Measurements from ENCODE around the gene MID1.

MID1 gene

DNA sequence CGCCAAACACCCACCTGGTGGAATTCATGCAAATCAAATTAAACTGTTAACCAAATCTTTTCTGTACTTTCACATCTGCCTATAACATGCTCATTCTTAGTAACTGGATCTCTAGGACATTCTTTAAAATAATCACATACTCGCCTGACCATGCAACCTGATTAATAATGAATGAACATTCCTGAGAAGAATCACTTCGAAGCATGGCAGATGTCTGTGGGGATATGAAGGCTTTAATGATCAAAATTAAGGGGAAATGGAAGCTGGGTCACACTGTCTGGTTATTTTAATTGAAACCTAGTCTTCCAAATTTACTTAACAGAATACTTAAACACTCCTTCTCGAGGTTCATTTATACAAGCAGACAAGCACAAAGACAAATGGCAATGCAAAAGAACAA is 44.2 kb downstream of the MID1 start:
- no peak for DNase-seq

DNA sequence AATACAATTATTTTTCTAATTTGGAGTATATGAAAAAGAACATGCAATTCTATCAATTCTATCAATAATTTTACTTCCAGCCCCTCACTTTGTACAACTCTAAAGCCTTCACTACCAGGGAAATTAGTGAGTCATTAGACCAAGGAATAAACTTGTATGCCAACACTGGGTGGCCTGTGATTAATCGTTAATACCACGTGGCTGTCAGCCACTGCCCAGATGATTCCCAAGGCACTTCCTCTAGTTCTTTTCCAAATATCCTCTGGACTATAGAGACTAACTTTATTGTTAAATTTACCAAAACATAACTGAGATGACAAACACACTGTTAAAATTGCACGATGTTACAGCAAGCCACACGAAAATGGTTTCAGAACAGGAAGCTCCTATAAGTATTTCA is 45.7 kb downstream of the MID1 start:
- no peak for DNase-seq

- no peak for DNase-seq
These were observed 49.1 kb downstream of the MID1 start for GRCh38 chrX:10571260-10571659.

DNA sequence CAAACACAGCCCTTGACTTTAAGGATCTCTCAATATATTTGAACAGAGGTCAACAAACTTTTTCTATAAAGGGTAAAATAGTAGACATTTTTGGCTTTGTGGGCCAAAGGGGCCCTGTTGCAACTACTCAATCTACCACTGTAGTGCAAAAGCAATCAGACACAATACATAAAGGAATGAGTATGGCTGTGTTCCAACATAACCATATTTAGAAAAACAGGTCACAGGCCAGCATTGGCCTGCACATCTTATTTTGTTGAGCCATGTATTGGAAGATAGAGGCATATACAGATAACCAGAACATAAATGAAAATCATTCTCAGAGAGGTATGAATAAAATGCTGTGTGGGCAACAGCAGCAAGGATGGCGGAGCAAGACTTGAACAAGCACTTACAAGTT is 49.8 kb downstream of the MID1 start:
- DNase-seq, result no peak

DNA sequence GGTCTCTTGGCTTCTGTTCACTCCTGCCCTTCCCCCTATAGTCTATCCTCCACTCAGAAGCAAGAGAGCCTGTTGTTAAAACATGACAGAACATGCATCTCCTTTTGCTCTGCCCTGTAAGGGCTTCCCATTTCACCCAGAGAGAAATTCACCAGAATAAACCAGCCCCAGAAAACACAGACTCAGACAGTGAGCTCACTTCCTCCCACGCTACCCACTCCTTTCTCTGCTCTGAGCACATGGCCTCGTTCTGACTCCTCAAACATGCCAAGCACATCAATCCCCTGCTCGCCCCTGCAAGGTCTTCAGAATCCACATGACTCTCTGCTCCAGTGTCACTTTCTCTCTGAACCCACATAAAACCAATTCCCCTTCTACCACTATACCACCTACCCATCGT is 50.4 kb downstream of the MID1 start:
- DNase-seq, result no peak

DNA sequence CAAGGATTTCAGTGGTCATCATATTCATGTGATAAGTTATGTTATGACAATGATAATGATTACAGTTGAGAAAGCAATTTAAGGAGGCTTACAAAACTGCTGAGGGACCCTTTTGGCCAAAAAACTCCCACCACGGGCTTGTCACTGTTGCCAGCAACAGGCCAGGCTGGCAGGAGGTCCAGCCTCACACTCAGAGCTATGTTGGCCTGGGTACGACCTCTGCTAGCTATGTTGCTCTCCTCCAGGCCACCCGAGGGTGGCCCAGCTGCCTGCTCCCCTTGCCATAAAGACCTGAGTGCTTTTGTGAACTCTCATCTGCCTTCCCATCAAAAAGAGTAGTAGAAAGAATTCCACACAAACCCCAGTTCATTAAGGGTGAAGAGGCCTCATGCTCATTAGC is 52.0 kb downstream of the MID1 start:
- DNase-seq, result no peak

GRCh38 chrX:10567136-10567535 is 53.2 kb downstream of the MID1 start:
- no peak for DNase-seq

- DNase-seq, result no peak
These were observed 53.7 kb downstream of the MID1 start for GRCh38 chrX:10566716-10567097.

GRCh38 chrX:10564484-10564883 is 55.9 kb downstream of the MID1 start:
- DNase-seq, result no peak

- no peak for DNase-seq
These were observed 63.2 kb downstream of the MID1 start for GRCh38 chrX:10557166-10557565.

DNA sequence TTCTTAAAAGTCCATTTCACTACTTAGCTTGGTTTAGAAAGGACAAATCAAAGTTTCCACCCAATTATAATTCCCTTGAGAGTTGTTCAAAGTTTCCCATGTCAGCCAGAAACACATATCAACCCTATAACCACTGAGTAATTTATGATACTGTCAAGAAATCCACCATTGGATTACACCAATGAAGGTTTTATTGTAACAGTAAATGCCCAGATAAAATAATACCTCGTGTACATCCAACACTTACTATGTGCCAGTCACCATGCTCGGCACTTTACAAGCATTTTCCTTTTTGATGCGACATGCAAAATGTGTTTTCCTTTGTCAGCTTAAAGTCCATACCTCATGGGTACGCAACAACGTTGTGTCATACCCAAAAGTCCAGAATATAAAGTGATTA is 64.0 kb downstream of the MID1 start:
- DNase-seq, result no peak

DNA sequence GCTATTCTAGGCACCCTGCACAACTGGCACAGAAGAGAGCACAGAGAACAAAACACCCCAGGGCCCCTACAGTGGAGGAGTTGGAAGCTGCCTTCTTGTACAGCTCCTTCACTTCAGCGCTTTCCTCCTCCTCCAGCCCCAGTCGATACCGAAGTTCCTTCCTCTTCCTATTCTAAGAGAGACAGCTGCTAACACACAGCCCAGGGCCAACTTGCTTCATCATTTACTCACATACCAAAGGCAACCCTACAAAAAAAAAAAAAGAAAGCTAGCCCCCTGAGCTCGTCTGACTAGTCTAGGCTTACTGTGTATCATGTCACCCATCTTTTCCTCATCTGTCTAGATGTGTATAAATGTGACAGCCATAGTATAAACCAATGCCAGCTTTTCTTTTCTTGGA is 64.5 kb downstream of the MID1 start:
- no peak for DNase-seq

DNA sequence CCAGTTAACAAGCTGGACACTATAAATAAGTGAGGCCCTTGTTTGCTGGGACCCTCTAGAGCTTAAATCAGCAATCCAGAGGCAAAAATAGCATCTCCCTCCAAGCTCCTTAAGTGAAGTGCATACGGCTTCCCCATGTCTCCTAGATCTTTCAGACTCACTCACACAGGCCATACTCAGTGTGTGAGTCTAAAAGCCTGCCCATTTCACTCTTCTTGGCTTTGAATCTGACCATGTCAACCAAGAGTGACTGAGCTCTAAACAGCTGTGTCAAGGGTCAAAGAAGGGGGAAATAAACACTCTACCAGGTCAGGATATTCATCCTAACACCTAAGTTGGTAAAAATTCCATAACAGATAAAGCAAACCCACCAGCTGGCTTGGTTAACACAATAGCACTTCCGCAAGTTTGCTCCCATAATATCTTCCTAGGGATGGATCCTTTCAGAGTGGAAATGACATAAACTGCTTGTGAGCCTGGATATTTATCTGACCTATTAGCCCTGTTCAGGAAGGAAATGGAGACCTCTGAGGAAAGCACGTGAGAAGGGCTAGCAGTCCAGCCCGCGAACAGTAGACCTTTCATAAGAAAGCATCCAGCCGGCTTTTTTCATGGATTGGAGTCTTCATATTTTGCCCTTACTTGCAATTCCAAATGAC is 65.6 kb downstream of the MID1 start:
- DNase-seq, result no peak

DNA sequence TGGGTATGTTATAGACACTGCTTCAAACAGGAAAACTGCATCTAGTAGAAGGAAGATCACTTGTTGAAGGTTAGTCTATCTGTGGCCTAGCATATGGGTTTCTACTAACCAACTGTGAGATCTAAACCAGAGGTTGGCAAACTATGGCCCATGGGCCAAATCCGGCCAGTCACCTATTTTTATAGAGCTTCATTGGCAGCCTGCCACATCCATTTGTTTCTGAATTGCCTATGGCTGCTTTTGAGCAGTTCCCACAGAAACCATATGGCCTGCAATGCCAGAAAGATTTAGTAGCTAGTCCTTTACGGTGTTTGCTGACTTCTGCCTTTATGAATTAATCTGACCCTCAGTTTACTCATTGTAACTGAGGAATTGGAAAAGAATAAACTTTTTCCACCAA is 71.1 kb downstream of the MID1 start:
- DNase-seq, result no peak

DNA sequence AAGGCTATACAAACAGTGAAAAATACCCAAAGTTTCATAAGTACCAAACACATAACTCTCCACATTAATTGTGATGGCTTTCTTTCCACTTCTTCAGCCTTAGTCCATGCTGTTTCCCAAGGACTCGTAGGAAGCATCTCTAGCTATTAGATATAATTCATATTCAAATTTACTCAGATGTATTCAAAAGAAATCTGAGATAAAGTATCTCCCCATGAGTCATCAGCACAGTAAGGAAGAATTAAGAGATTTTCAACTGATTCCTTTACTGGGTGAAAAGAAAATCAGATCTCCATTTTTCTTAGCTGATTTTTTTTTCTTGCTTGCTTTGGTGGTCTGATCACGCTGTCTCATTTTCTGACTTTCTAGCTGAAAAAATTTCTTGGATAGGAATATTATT is 71.7 kb downstream of the MID1 start:
- no peak for DNase-seq

- no peak for DNase-seq
These were observed 74.5 kb downstream of the MID1 start for GRCh38 chrX:10545882-10546281.

DNA sequence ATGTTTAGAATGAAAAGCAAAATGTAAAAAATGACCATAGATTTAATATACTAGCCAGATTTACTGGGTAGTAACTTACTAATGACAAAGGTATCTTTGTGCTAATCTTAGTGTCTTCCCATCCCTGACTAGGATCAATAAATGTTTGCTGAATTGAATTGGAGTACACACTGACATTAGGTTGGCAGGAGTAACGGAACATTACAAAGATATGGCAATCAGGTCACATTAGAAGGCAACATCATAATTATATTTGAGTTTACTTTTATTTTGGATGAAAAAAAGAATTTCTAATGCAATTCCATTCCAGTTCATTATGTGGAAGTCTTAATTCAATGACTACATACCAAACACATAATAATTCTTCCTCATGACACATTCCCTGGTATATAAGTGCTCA is 77.8 kb downstream of the MID1 start:
- no peak for DNase-seq

GRCh38 chrX:10538831-10539230 is 81.6 kb downstream of the MID1 start:
- no peak for DNase-seq

DNA sequence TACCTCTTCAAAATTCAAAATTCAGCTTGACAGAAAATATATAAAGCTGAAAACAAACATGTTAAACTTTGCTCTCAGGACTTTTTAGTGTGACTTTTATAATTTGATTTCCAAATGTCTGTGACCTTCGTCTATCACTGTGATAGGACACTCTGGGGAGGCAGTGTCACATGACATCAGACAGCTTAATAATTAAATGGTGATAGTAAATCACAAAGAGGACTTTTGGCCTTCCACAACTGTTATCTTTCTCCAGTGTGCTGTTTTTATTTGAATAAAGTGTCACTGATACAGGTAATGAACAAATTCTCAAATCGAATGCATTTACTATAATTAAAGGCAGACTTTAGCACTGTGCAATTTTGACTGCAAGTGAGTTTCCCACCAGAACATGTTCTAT is 83.1 kb downstream of the MID1 start:
- no peak for DNase-seq

GRCh38 chrX:10536744-10537143 is 83.6 kb downstream of the MID1 start:
- no peak for DNase-seq

DNA sequence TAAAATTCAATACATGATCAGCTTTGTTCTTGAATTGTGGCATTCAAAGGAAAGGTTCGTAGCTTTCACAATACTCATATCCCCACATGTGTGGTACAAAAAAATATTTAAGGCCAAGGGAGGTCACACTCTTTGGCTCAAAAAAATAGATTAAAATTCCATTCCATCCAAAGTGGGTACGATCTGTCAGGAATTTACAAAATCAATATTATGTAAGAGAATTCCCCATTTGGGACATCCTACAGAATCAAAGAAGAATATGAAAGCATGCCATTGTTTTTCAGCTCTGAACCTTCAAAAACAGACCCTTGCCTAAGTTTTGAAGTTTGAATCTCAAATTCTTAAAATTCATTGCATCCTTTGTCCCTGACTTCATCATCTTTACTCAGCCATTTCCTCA is 85.8 kb downstream of the MID1 start:
- no peak for DNase-seq

DNA sequence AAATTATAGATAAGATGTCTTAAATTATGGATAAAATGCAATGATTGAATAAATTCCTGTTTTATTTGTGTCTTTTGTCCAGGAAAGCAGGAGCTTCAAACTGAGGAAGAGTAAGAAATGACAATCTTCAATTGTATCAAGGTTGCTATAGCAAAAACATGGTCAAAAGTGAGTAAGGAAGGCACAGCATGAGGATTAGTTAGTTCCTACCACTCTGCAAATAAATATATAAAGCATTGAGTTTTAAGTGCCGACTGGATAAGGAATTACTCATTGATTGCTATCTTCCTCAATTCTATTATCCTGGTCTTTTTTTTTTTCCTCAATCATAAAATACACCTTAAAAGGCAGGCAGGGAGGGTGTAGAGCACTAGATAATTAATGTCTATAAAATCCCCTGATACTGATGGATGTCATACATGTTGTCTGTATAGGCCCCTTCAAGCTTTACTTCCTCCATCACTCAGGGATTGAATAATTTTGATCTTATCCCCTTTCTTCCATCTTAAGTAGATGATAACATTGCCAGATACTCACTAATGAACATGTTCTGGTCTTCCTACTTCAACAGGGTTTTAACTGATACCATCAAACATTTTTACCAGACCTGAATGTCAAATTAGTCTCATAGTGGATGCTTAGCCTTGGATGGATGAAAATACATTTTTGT is 86.6 kb downstream of the MID1 start:
- no peak for DNase-seq

- DNase-seq, result no peak
These were observed 88.5 kb downstream of the MID1 start for GRCh38 chrX:10531927-10532326.

- DNase-seq, result no peak
These were observed 91.0 kb downstream of the MID1 start for GRCh38 chrX:10529344-10529743.

- DNase-seq, result no peak
These were observed 93.9 kb downstream of the MID1 start for GRCh38 chrX:10526451-10526850.

Data from KG1 (cell line).